CD14-positive monocyte (primary cell): ENCODE measurements around the gene IPPK. TPM values are rescaled to one million over a fixed set of nuclear protein-coding genes. Genes with fewer than 3 reads are reported as not detected.

Experiments
- DNase-seq, 3 donors: peaks; one replicate each; pipeline ENCODE4 v3.0.0-alpha.2; 2011 to 2022
- H2AFZ ChIP-seq: 2 replicates; pipeline ENCODE4 v1.6.0; 2012; ENCODE audit warnings: mild to moderate bottlenecking, low read depth, low read length, inconsistent platforms; ENCODE audit not compliant: insufficient read depth, poor library complexity, severe bottlenecking
- H3K27ac ChIP-seq, 2 donors: 1 replicate in 1 of 2; 2 replicates in 1 of 2; pipeline ENCODE4 v1.5.1; 2012 to 2013; ENCODE audit warnings: low read length in 2 of 2, control low read depth in 1 of 2, inconsistent platforms in 1 of 2, low read depth in 1 of 2, mild to moderate bottlenecking in 1 of 2
- H3K27me3 ChIP-seq, 2 donors: one replicate each; pipeline versions ENCODE4 v1.6.0 to v1.6.1; 2011 to 2013; ENCODE audit warnings: low read length in 2 of 2; ENCODE audit not compliant: control insufficient read depth in 2 of 2, insufficient read depth in 2 of 2
- H3K36me3 ChIP-seq, 2 donors: replicated peaks in 1 of 2; 1 replicate in 1 of 2; 2 replicates in 1 of 2; pipeline versions ENCODE4 v1.5.1 to v1.6.1; 2012 to 2013; ENCODE audit warnings: low read length in 2 of 2, control low read depth in 1 of 2, inconsistent platforms in 1 of 2, mild to moderate bottlenecking in 1 of 2; ENCODE audit not compliant: insufficient read depth in 2 of 2, control insufficient read depth in 1 of 2
- H3K4me1 ChIP-seq, 2 donors: 1 replicate in 1 of 2; 2 replicates in 1 of 2; pipeline versions ENCODE4 v1.5.1 to v1.6.1; 2012 to 2013; ENCODE audit warnings: low read length in 2 of 2, control low read depth in 1 of 2, inconsistent platforms in 1 of 2, mild to moderate bottlenecking in 1 of 2, moderate library complexity in 1 of 2; ENCODE audit not compliant: insufficient read depth in 2 of 2, control insufficient read depth in 1 of 2
- H3K4me2 ChIP-seq: replicated peaks from 2 replicates; pipeline ENCODE3; 2012; ENCODE audit warnings: low read length, moderate library complexity, mild to moderate bottlenecking; ENCODE audit not compliant: poor library complexity, severe bottlenecking; ENCODE audit errors: extremely low read depth
- H3K4me3 ChIP-seq, 3 experiments: fragments of 200-600 bp in 1 of 3; sonication (generic) in 1 of 3; replicated peaks in 1 of 3; 1 replicate in 2 of 3; 2 replicates in 1 of 3; pipeline ENCODE4 v1.5.1; 2011 to 2013; ENCODE audit warnings: low read length in 3 of 3, mild to moderate bottlenecking in 3 of 3, control low read depth in 2 of 3, low read depth in 2 of 3, inconsistent platforms in 1 of 3, moderate library complexity in 1 of 3
- H3K79me2 ChIP-seq: 2 replicates; pipeline ENCODE4 v1.6.0; 2012; ENCODE audit warnings: mild to moderate bottlenecking, control low read depth, inconsistent platforms, low read length, moderate library complexity; ENCODE audit not compliant: insufficient read depth
- H3K9ac ChIP-seq: 2 replicates; pipeline ENCODE4 v1.6.0; 2017; ENCODE audit warnings: low read length, mild to moderate bottlenecking; ENCODE audit not compliant: insufficient read depth, poor library complexity, severe bottlenecking
- H3K9me3 ChIP-seq, 2 donors: replicated peaks in 1 of 2; 1 replicate in 1 of 2; 2 replicates in 1 of 2; pipeline versions ENCODE4 v1.5.1 to v1.6.1; 2012 to 2013; ENCODE audit warnings: low read length in 2 of 2, control low read depth in 1 of 2; ENCODE audit not compliant: control insufficient read depth in 1 of 2, insufficient read depth in 1 of 2
- H4K20me1 ChIP-seq: 2 replicates; pipeline ENCODE4 v1.6.0; 2012; ENCODE audit warnings: mild to moderate bottlenecking, low read length, control low read depth, moderate library complexity; ENCODE audit not compliant: insufficient read depth
- H3K27ac Mint-ChIP-seq, 7 donors: one replicate each; pipeline ENCODE4 v1.8.0; 2020; ENCODE audit warnings: mild to moderate bottlenecking in 7 of 7, mixed read lengths in 7 of 7, moderate library complexity in 6 of 7, inconsistent platforms in 2 of 7
- H3K27me3 Mint-ChIP-seq, 3 donors: one replicate each; pipeline ENCODE4 v1.8.0; 2021 to 2022; ENCODE audit warnings: low read depth in 3 of 3, mild to moderate bottlenecking in 3 of 3, mixed read lengths in 3 of 3, moderate library complexity in 3 of 3, inconsistent platforms in 1 of 3
- H3K36me3 Mint-ChIP-seq, 2 donors: one replicate each; pipeline ENCODE4 v1.8.0; 2020; ENCODE audit warnings: mixed read lengths in 2 of 2, inconsistent platforms in 1 of 2, mild to moderate bottlenecking in 1 of 2
- H3K4me1 Mint-ChIP-seq: one replicate; pipeline ENCODE4 v1.8.0; 2020; ENCODE audit warnings: mild to moderate bottlenecking, mixed read lengths
- H3K4me3 Mint-ChIP-seq, 2 donors: one replicate each; pipeline ENCODE4 v1.8.0; 2020; ENCODE audit warnings: mild to moderate bottlenecking in 2 of 2, mixed read lengths in 2 of 2, moderate library complexity in 1 of 2
- H3K9me3 Mint-ChIP-seq, 7 donors: one replicate each; pipeline ENCODE4 v1.8.0; 2020 to 2022; ENCODE audit warnings: mixed read lengths in 7 of 7, mild to moderate bottlenecking in 6 of 7, moderate library complexity in 6 of 7, inconsistent platforms in 2 of 7
- WGBS: methylation state at CpG from one replicate; pipeline ENCODE4 v1.1.5; 2013; ENCODE audit warnings: missing lambda C conversion rate; ENCODE audit not compliant: insufficient coverage; 5-methylcytosine and 5-hydroxymethylcytosine counted together
- intact Hi-C, 2 donors: fragments of 100-400 bp; cut with micrococcal nuclease; formaldehyde crosslinking; loops; one replicate each; pipeline versions ENCODE4 v1.15.0 to v1.15.1; 2023
- polyA plus RNA-seq, 3 donors: library from polyadenylated mRNA; depleted of rRNA in 1 of 3; unstranded in 2 of 3; stranded (reverse) in 1 of 3; fragments of 300-500 nt in 2 of 3; fragments of >200 nt in 1 of 3; fragmentation: Illumina TruSeq in 2 of 3; gene quantifications; 1 replicate in 2 of 3; 2 replicates in 1 of 3; pipeline ENCODE4 v1.2.3, GENCODE V29; 2012 to 2021
- TF ChIP-seq, protein P1 (sequence below): fragments of 200-600 bp; IDR thresholded peaks from one replicate; pipeline ENCODE4 v1.8.0; 2022; ENCODE audit warnings: antibody characterized with exemption, mild to moderate bottlenecking

The IPPK gene
- polyA plus RNA-seq, 3 donors: 1.9 to 11.6 (median 3.2) TPM

DNA sequence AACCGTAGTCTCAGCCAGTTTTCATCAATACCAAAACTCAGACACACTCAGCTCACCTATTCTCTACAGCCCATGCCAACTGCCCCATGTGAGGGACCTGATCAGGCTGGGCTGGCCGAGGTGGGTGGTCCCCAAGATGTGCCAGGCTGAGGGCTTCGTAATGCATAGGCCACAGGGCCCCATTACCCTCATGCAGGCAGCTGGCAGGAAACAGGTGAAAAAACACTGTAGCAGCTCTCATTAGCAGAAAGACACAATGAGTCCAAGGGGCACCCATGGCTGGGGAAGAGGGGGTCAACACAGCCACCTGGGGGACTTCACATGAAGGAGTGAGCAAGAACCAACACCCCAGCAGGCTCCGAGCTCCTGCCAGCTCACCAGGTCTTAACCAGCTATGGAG, 8.2 kb downstream of the IPPK start:
- WGBS: 89% methylated on average over 3 of the region's 4 CpGs
- Histone ChIP-seq H3K79me2 (peaks cover 72% of the 10 kb centered on the region), H3K9ac (no peak overlapping the region)

DNA sequence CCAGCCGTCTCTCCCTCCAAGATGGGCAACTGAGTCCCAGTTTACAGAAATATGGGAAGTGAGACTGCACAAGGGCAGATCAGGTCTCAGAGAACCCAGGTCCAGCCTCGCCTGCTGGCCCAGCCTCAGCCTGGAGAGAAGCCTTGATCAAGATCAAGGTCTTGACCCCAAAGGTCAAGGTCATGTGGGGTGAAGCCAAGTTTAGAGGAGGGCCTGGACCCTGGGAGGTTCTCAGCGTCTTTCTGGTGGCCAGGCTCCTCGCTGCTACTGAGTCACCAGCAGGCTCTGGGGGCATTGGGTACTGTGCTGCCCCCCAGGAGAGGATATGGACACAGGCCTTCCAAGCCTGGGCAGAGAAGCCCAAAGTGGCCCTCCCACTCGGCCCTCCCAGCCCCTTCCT, 8.8 kb downstream of the IPPK start:
- Histone ChIP-seq H3K9ac (no peak overlapping the region), H3K9me3 (no peaks in the 10 kb centered on the region), H3K27me3 (no peaks in the 10 kb centered on the region), H3K36me3 (peaks cover 19 to 64% of the 10 kb centered on the region in 2 donors), H3K79me2 (peaks cover 66% of the 10 kb centered on the region), H3K4me2 (no peak overlapping the region), H4K20me1 (peaks cover 56% of the 10 kb centered on the region), H2AFZ (no peak overlapping the region), H3K4me3 (no peak overlapping the region), H3K4me1 (no peaks in the 10 kb centered on the region), H3K27ac (no peak overlapping the region)
- no peak overlapping the region for H3K4me3 Mint-ChIP-seq
- intact Hi-C loops: no loop called here
- 93% methylated on average over 4 of the region's 5 CpGs for WGBS
- TF ChIP-seq, protein P1, sequence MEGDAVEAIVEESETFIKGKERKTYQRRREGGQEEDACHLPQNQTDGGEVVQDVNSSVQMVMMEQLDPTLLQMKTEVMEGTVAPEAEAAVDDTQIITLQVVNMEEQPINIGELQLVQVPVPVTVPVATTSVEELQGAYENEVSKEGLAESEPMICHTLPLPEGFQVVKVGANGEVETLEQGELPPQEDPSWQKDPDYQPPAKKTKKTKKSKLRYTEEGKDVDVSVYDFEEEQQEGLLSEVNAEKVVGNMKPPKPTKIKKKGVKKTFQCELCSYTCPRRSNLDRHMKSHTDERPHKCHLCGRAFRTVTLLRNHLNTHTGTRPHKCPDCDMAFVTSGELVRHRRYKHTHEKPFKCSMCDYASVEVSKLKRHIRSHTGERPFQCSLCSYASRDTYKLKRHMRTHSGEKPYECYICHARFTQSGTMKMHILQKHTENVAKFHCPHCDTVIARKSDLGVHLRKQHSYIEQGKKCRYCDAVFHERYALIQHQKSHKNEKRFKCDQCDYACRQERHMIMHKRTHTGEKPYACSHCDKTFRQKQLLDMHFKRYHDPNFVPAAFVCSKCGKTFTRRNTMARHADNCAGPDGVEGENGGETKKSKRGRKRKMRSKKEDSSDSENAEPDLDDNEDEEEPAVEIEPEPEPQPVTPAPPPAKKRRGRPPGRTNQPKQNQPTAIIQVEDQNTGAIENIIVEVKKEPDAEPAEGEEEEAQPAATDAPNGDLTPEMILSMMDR: no peak
- peak overlapping the region in 1 of 7 donors; percentile 16 for H3K27ac Mint-ChIP-seq
- DNase-seq: no peak
- H3K27me3 Mint-ChIP-seq: no peaks in the 10 kb centered on the region
- H3K4me1 Mint-ChIP-seq: peaks cover 9% of the 10 kb centered on the region
- no peaks in the 10 kb centered on the region for H3K9me3 Mint-ChIP-seq
- peaks cover 39 to 46% of the 10 kb centered on the region in 2 donors for H3K36me3 Mint-ChIP-seq

More for the DNA sequence above, 8.2 kb downstream of the IPPK start:
- Mint-ChIP-seq H3K27me3 (no peaks in the 10 kb centered on the region), H3K4me3 (no peak overlapping the region), H3K9me3 (peaks cover 0 to under 1% (median 0%) of the 10 kb centered on the region in 7 donors), H3K4me1 (peaks cover 11% of the 10 kb centered on the region), H3K36me3 (peaks cover 39 to 43% of the 10 kb centered on the region in 2 donors), H3K27ac (peak overlapping the region in 2 of 7 donors; percentile 53 to 68)
- TF ChIP-seq, protein P1: no peak
- Histone ChIP-seq H3K9me3 (no peaks in the 10 kb centered on the region), H3K27me3 (no peaks in the 10 kb centered on the region), H3K27ac (no peak overlapping the region), H3K4me1 (no peaks in the 10 kb centered on the region), H3K36me3 (peaks cover 19 to 64% of the 10 kb centered on the region in 2 donors), H3K4me2 (no peak overlapping the region), H4K20me1 (peaks cover 56% of the 10 kb centered on the region), H3K4me3 (no peak overlapping the region), H2AFZ (no peak overlapping the region)
- no peak for DNase-seq
- intact Hi-C loops: no loop called here
